ENCODE results near the gene SLCO4A1. TPM values are rescaled to one million over a fixed set of nuclear protein-coding genes. Genes with fewer than 3 reads are reported as not detected.

The SLCO4A1 gene
- total RNA-seq, 2 donors from 2014 or later: 14.7 to 15.2 TPM

- intact Hi-C loops (cut with DNase I): no loop called here
These were observed 14.8 kb downstream of the SLCO4A1 start for GRCh38 chr20:62656919-62657588.

GRCh38 chr20:62657589-62657942, 15.3 kb downstream of the SLCO4A1 start:
- no peak for DNase-seq (ENCODE audit: low spot score)
- intact Hi-C loops (cut with DNase I): no loop called here

More at GRCh38 chr20:62656919-62657588, 14.8 kb downstream of the SLCO4A1 start:
- no peak for DNase-seq (ENCODE audit: low spot score)

GRCh38 chr20:62657956-62658355, 15.7 kb downstream of the SLCO4A1 start:
- intact Hi-C loops (cut with DNase I): no loop called here
- DNase-seq (ENCODE audit: low spot score): no peak

- DNase-seq (ENCODE audit: low spot score): no peak
These were observed 16.4 kb downstream of the SLCO4A1 start for GRCh38 chr20:62658593-62659178.

GRCh38 chr20:62659488-62660239, 17.4 kb downstream of the SLCO4A1 start:
- no peak for DNase-seq (ENCODE audit: low spot score)
- intact Hi-C loops (cut with DNase I): loop anchor here in 1 of 2 donors (10.0 kb wide), 1 partner anchor 155 kb away; the partner anchor contains the start of gene COL9A3

More at GRCh38 chr20:62658593-62659178, 16.4 kb downstream of the SLCO4A1 start:
- intact Hi-C loops (cut with DNase I): no loop called here

GRCh38 chr20:62660240-62660615, 17.9 kb downstream of the SLCO4A1 start:
- DNase-seq (ENCODE audit: low spot score): no peak
- intact Hi-C loops (cut with DNase I): loop anchor here in 1 of 2 donors (10.0 kb wide), 1 partner anchor 155 kb away; the partner anchor contains the start of gene COL9A3

- DNase-seq (ENCODE audit: low spot score): no peak
- intact Hi-C loops (cut with DNase I): loop anchor here in 1 of 2 donors (10.0 kb wide), 1 partner anchor 154 kb away; the partner anchor contains the start of gene COL9A3
These were observed 18.5 kb downstream of the SLCO4A1 start for GRCh38 chr20:62660768-62661167.

- intact Hi-C loops (cut with DNase I): loop anchor here in 1 of 2 donors (10.0 kb wide), 1 partner anchor 153 kb away; the partner anchor contains the start of gene COL9A3
- DNase-seq (ENCODE audit: low spot score): no peak
These were observed 19.3 kb downstream of the SLCO4A1 start for GRCh38 chr20:62661647-62662046.

GRCh38 chr20:62662422-62662821, 20.1 kb downstream of the SLCO4A1 start:
- intact Hi-C loops (cut with DNase I): loop anchor here in 1 of 2 donors (10.0 kb wide), 1 partner anchor 152 kb away; the partner anchor contains the start of gene COL9A3
- DNase-seq (ENCODE audit: low spot score): no peak

GRCh38 chr20:62663145-62664018, 21.1 kb downstream of the SLCO4A1 start:
- DNase-seq (ENCODE audit: low spot score): no peak
- intact Hi-C loops (cut with DNase I): loop anchor here in 1 of 2 donors (10.0 kb wide), 1 partner anchor 151 kb away; the partner anchor contains the start of gene COL9A3

GRCh38 chr20:62664019-62664971, 22.0 kb downstream of the SLCO4A1 start:
- DNase-seq (ENCODE audit: low spot score): no peak
- intact Hi-C loops (cut with DNase I): loop anchor here in 1 of 2 donors (10.0 kb wide), 1 partner anchor 151 kb away; the partner anchor contains the start of gene COL9A3

- intact Hi-C loops (cut with DNase I): loop anchor here (5.0 to 10.0 kb wide), 4 partner anchors 127 to 182 kb away; partner anchors contain the start of gene COL9A3 (in 1 of the 2)
- DNase-seq (ENCODE audit: low spot score): no peak
These were observed 23.0 kb downstream of the SLCO4A1 start for GRCh38 chr20:62665153-62665754.

- intact Hi-C loops (cut with DNase I): loop anchor here (5.0 to 10.0 kb wide), 4 partner anchors 126 to 181 kb away; partner anchors contain the start of gene COL9A3 (in 1 of the 2)
- no peak for DNase-seq (ENCODE audit: low spot score)
These were observed 23.8 kb downstream of the SLCO4A1 start for GRCh38 chr20:62665826-62666735.

- no peak for DNase-seq (ENCODE audit: low spot score)
- intact Hi-C loops (cut with DNase I): loop anchor here (5.0 to 10.0 kb wide), 4 partner anchors 125 to 180 kb away; partner anchors contain the start of gene COL9A3 (in 1 of the 2)
These were observed 24.6 kb downstream of the SLCO4A1 start for GRCh38 chr20:62666736-62667529.

Measured in posterior vena cava (tissue), 2 donors.